HCT116 (cell line): ENCODE data around the gene METTL25. TPM values are rescaled to one million over a fixed set of nuclear protein-coding genes. Genes with fewer than 3 reads are reported as not detected.

Experiments used
- ATAC-seq: fragments of 200-7000 bp; cut with Tn5 transposase; 2 replicates; pipeline ENCODE4 v1.9.1; 2020; ENCODE audit warnings: mild to moderate bottlenecking, moderate library complexity
- BruUV-seq: library from RNA; stranded (reverse); fragments of 400-500 nt; replicated peaks from 2 replicates; lab custom pipeline; 2021; lab: Mats Ljungman, UMichigan
- CTCF ChIA-PET: fragments of 300-600 bp; sonication (Branson Sonifier 250); formaldehyde crosslinking; loops from one replicate; lab custom pipeline; 2021; ENCODE audit warnings: antibody characterized with exemption; lab: Charles Lee
- POLR2A ChIA-PET: fragments of 300-600, 350-600 bp; sonication (Branson Sonifier 250); formaldehyde crosslinking; loops from one replicate; lab custom pipeline; 2021; ENCODE audit warnings: antibody characterized with exemption; lab: Charles Lee
- RAD21 ChIA-PET, 2 experiments: fragments of 300-600 bp; sonication (Branson Sonifier 250); formaldehyde crosslinking; loops; one replicate each; lab custom pipeline; 2023; ENCODE audit warnings: low total read pairs in 2 of 2; ENCODE audit not compliant: uncharacterized antibody in 2 of 2, unreplicated experiment in 2 of 2, low non-redundant PET in 1 of 2; lab: Charles Lee
- DNase-seq: peaks from one replicate; pipeline ENCODE4 v3.0.0-alpha.2; 2010; ENCODE audit warnings: low read depth, low spot score
- H2AFZ ChIP-seq: fragments of 200-600 bp; shearing (Covaris generic), sonication (generic); 2 replicates; pipeline ENCODE4 v1.6.1; 2017; ENCODE audit warnings: low read depth, mixed run types, mixed read lengths, antibody characterized with exemption, low read length; ENCODE audit not compliant: poor library complexity, severe bottlenecking
- H3K27ac ChIP-seq: 2 replicates; pipeline ENCODE4 v1.5.1; 2012; ENCODE audit warnings: low read depth, low read length
- H3K27me3 ChIP-seq: fragments of 200-600 bp; sonication (generic); 2 replicates; pipeline ENCODE4 v1.6.1; 2016; ENCODE audit warnings: mixed run types, low read length, mixed read lengths; ENCODE audit not compliant: insufficient read depth
- H3K36me3 ChIP-seq, 2 experiments: fragments of 200-500 bp in 1 of 2; fragments of 200-600 bp in 1 of 2; sonication (Bioruptor generic) in 1 of 2; sonication (generic) in 1 of 2; 2 replicates each; pipeline versions ENCODE4 v1.5.1 to v1.6.1; 2014 to 2016; ENCODE audit warnings: low read length in 2 of 2, inconsistent platforms in 1 of 2, mixed read lengths in 1 of 2, mixed run types in 1 of 2; ENCODE audit not compliant: insufficient read depth in 2 of 2, control insufficient read depth in 1 of 2
- H3K4me1 ChIP-seq, 2 experiments: fragments of 200-600 bp in 1 of 2; sonication (generic) in 1 of 2; 2 replicates each; pipeline versions ENCODE4 v1.5.1 to v1.6.1; 2012 to 2017; ENCODE audit warnings: low read length in 2 of 2, inconsistent platforms in 1 of 2, mild to moderate bottlenecking in 1 of 2, mixed read lengths in 1 of 2, mixed run types in 1 of 2, moderate library complexity in 1 of 2; ENCODE audit not compliant: insufficient read depth in 2 of 2, control insufficient read depth in 1 of 2
- H3K4me2 ChIP-seq: fragments of 200-600 bp; sonication (generic); 2 replicates; pipeline ENCODE4 v1.6.1; 2017; ENCODE audit warnings: mixed run types, low read length, mixed read lengths
- H3K4me3 ChIP-seq, 2 experiments: fragments of 200-600 bp in 1 of 2; sonication (generic) in 1 of 2; replicated peaks in 1 of 2; 2 replicates each; pipeline ENCODE4 v1.5.1; 2011 to 2016; ENCODE audit warnings: low read length in 2 of 2, control low read depth in 1 of 2, low read depth in 1 of 2, mild to moderate bottlenecking in 1 of 2, mixed read lengths in 1 of 2, mixed run types in 1 of 2
- H3K79me2 ChIP-seq: fragments of 200-600 bp; sonication (generic); 2 replicates; pipeline ENCODE4 v1.6.1; 2017; ENCODE audit warnings: mild to moderate bottlenecking, mixed run types, low read length, moderate library complexity, mixed read lengths; ENCODE audit not compliant: insufficient read depth
- H3K9ac ChIP-seq: fragments of 200-600 bp; sonication (generic); 2 replicates; pipeline ENCODE4 v1.6.1; 2016; ENCODE audit warnings: low read length, mixed read lengths
- H3K9me2 ChIP-seq: fragments of 200-600 bp; sonication (generic), shearing (Covaris generic); 2 replicates; pipeline ENCODE4 v1.6.1; 2017; ENCODE audit warnings: mixed run types, mild to moderate bottlenecking, moderate library complexity; ENCODE audit not compliant: insufficient read depth
- H3K9me3 ChIP-seq, 2 experiments: fragments of 200-500 bp in 1 of 2; fragments of 200-600 bp in 1 of 2; sonication (Bioruptor generic) in 1 of 2; sonication (generic) in 1 of 2; 2 replicates each; pipeline ENCODE4 v1.6.1; 2014 to 2017; ENCODE audit warnings: low read length in 2 of 2, mixed read lengths in 2 of 2, inconsistent platforms in 1 of 2, low read depth in 1 of 2, mild to moderate bottlenecking in 1 of 2, mixed run types in 1 of 2, moderate library complexity in 1 of 2; ENCODE audit not compliant: control insufficient read depth in 1 of 2, insufficient read depth in 1 of 2
- H4K20me1 ChIP-seq: fragments of 200-600 bp; sonication (generic), shearing (Covaris generic); 2 replicates; pipeline ENCODE4 v1.6.1; 2017; ENCODE audit warnings: mixed run types, mild to moderate bottlenecking, moderate library complexity; ENCODE audit not compliant: insufficient read depth
- CBX3 ChIP-seq: IDR thresholded peaks from 2 replicates; pipeline ENCODE4 v1.6.1; 2012; ENCODE audit warnings: low read depth
- CEBPB ChIP-seq: IDR thresholded peaks from 2 replicates; pipeline ENCODE4 v1.6.1; 2012; ENCODE audit warnings: low read depth
- EGR1 ChIP-seq: IDR thresholded peaks from 2 replicates; pipeline ENCODE4 v1.6.1; 2012; ENCODE audit warnings: low read depth
- POLR2A ChIP-seq: IDR thresholded peaks from 2 replicates; pipeline ENCODE4 v1.7.0; 2011; ENCODE audit warnings: borderline replicate concordance; ENCODE audit not compliant: insufficient read depth, insufficient read length; ENCODE audit errors: extremely low read depth
- POLR2AphosphoS5 ChIP-seq: IDR thresholded peaks from 2 replicates; pipeline ENCODE4 v1.6.1; 2011; ENCODE audit warnings: mild to moderate bottlenecking, low read depth, low read length, moderate library complexity
- RAD21 ChIP-seq: IDR thresholded peaks from 2 replicates; pipeline ENCODE4 v1.6.1; 2012; ENCODE audit warnings: low read depth, mild to moderate bottlenecking
- SP1 ChIP-seq: IDR thresholded peaks from 2 replicates; pipeline ENCODE4 v1.6.1; 2012; ENCODE audit warnings: low read depth
- TCF7L2 ChIP-seq: IDR thresholded peaks from 2 replicates; pipeline ENCODE4 v1.7.0; 2011; ENCODE audit warnings: borderline replicate concordance, inconsistent platforms; ENCODE audit not compliant: insufficient read depth, insufficient read length; ENCODE audit errors: extremely low read depth
- ZFX ChIP-seq: fragments of 450-650 bp; IDR thresholded peaks from 2 replicates; pipeline ENCODE4 v1.6.1; 2017
- intact Hi-C: fragments of 100-400 bp; cut with micrococcal nuclease; formaldehyde crosslinking; loops from 2 replicates; pipeline ENCODE4 v1.10.0; 2022
- total RNA-seq: library from RNA; stranded (reverse); gene quantifications from one replicate; pipeline ENCODE4 v1.2.1, GENCODE V29; 2021; ENCODE audit not compliant: unreplicated experiment
- TF ChIP-seq, protein P1 (sequence below): IDR thresholded peaks from 2 replicates; pipeline ENCODE4 v1.6.1; 2012; ENCODE audit warnings: low read depth
- TF ChIP-seq, protein P2 (sequence below): IDR thresholded peaks from 2 replicates; pipeline ENCODE4 v1.6.1; 2012
- TF ChIP-seq, protein P3 (sequence below), 3 experiments: fragments of 200-600 bp in 1 of 3; sonication (generic) in 1 of 3; IDR thresholded peaks in 2 of 3; conservative IDR thresholded peaks in 1 of 3; 2 replicates each; pipeline ENCODE4 v1.5.1; 2012 to 2017; ENCODE audit warnings: low read depth in 2 of 3, low read length in 2 of 3, antibody characterized with exemption in 1 of 3, borderline replicate concordance in 1 of 3, control low read depth in 1 of 3, mild to moderate bottlenecking in 1 of 3, mixed read lengths in 1 of 3, mixed run types in 1 of 3, moderate library complexity in 1 of 3; ENCODE audit not compliant: insufficient read depth in 1 of 3
- TF ChIP-seq, protein P4 (sequence below): IDR thresholded peaks from 2 replicates; pipeline ENCODE4 v1.6.1; 2012

Gene METTL25
- total RNA-seq, 1 experiment from 2014 or later: 4.4 TPM

DNA sequence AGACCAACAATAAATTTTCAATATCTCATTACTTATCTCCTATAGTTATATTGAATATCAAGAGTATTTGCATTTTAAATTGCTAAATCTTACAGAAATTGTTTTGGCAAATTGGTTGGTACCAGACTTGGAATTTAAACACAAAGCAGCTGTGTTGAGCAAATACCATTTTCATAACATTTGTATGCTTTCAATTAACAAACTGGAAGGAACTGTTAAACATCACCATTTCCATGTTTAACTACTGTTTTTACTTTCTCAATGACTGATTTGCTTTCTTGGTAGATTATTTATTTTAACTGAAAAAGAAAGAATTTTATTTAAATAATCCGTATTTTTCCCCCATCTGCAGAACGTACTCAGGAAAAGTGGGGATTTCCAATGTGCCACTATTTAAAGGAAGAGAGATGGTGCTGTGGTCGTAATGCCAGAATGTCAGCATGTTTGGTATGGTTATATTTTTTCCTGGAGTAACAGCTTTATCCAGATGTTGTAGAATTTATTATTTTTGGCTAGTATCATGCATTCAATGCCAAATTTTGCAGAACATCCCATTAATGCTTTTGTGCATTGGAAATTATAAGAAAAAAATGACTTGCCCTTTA lies 72.3 kb downstream of the METTL25 start:
- ChIA-PET CTCF (no interaction called here), RAD21 (no interaction called here), POLR2A (no interaction called here)
- H3K36me3 ChIP-seq: no peaks in the 10 kb centered on the region
- DNase-seq: no peak
- no peaks in the 10 kb centered on the region for H4K20me1 ChIP-seq
- no peaks in the 10 kb centered on the region for H3K9me3 ChIP-seq
- no peak overlapping the region for H3K4me2 ChIP-seq
- no peak for ATAC-seq
- no peaks in the 10 kb centered on the region for H3K4me1 ChIP-seq
- H3K27me3 ChIP-seq: no peaks in the 10 kb centered on the region
- intact Hi-C loops: no loop called here
- no peak overlapping the region for H2AFZ ChIP-seq
- H3K4me3 ChIP-seq: no peak overlapping the region
- H3K9ac ChIP-seq: no peak overlapping the region
- H3K79me2 ChIP-seq: no peaks in the 10 kb centered on the region
- H3K9me2 ChIP-seq: no peaks in the 10 kb centered on the region
- TF ChIP-seq, protein P1, sequence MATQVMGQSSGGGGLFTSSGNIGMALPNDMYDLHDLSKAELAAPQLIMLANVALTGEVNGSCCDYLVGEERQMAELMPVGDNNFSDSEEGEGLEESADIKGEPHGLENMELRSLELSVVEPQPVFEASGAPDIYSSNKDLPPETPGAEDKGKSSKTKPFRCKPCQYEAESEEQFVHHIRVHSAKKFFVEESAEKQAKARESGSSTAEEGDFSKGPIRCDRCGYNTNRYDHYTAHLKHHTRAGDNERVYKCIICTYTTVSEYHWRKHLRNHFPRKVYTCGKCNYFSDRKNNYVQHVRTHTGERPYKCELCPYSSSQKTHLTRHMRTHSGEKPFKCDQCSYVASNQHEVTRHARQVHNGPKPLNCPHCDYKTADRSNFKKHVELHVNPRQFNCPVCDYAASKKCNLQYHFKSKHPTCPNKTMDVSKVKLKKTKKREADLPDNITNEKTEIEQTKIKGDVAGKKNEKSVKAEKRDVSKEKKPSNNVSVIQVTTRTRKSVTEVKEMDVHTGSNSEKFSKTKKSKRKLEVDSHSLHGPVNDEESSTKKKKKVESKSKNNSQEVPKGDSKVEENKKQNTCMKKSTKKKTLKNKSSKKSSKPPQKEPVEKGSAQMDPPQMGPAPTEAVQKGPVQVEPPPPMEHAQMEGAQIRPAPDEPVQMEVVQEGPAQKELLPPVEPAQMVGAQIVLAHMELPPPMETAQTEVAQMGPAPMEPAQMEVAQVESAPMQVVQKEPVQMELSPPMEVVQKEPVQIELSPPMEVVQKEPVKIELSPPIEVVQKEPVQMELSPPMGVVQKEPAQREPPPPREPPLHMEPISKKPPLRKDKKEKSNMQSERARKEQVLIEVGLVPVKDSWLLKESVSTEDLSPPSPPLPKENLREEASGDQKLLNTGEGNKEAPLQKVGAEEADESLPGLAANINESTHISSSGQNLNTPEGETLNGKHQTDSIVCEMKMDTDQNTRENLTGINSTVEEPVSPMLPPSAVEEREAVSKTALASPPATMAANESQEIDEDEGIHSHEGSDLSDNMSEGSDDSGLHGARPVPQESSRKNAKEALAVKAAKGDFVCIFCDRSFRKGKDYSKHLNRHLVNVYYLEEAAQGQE: no peak
- TF ChIP-seq EGR1 (no peak), POLR2AphosphoS5 (no peak), POLR2A (no peak), CBX3 (no peak), TCF7L2 (no peak), RAD21 (no peak), ZFX (no peak), SP1 (no peak), CEBPB (no peak)
- TF ChIP-seq, protein P2, sequence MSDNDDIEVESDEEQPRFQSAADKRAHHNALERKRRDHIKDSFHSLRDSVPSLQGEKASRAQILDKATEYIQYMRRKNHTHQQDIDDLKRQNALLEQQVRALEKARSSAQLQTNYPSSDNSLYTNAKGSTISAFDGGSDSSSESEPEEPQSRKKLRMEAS: no peak
- TF ChIP-seq, protein P3, sequence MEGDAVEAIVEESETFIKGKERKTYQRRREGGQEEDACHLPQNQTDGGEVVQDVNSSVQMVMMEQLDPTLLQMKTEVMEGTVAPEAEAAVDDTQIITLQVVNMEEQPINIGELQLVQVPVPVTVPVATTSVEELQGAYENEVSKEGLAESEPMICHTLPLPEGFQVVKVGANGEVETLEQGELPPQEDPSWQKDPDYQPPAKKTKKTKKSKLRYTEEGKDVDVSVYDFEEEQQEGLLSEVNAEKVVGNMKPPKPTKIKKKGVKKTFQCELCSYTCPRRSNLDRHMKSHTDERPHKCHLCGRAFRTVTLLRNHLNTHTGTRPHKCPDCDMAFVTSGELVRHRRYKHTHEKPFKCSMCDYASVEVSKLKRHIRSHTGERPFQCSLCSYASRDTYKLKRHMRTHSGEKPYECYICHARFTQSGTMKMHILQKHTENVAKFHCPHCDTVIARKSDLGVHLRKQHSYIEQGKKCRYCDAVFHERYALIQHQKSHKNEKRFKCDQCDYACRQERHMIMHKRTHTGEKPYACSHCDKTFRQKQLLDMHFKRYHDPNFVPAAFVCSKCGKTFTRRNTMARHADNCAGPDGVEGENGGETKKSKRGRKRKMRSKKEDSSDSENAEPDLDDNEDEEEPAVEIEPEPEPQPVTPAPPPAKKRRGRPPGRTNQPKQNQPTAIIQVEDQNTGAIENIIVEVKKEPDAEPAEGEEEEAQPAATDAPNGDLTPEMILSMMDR (IDR thresholded peaks at IDR 0.05 in 2 of 3, conservative IDR thresholded peaks at IDR 0.05 in 1 of 3; ENCODE audit: borderline replicate concordance in 1 of 3, insufficient read depth in 1 of 3, low read depth in 2 of 3, low read length in 2 of 3): no peak
- TF ChIP-seq, protein P4, sequence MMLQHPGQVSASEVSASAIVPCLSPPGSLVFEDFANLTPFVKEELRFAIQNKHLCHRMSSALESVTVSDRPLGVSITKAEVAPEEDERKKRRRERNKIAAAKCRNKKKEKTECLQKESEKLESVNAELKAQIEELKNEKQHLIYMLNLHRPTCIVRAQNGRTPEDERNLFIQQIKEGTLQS: no peak
- no TSS peak for BruUV-seq
- H3K27ac ChIP-seq: no peak overlapping the region
